Ramos (cell line): Measurements from ENCODE around the gene DDX1.

ENCODE experiments used
- in situ Hi-C: fragments of 300-500 bp; cut with MboI; formaldehyde crosslinking; loops from one replicate; pipeline ENCODE4 v1.14.3; 2022; ENCODE audit warnings: low sequenced_read_pairs; ENCODE audit not compliant: unreplicated experiment

DDX1 gene

DNA sequence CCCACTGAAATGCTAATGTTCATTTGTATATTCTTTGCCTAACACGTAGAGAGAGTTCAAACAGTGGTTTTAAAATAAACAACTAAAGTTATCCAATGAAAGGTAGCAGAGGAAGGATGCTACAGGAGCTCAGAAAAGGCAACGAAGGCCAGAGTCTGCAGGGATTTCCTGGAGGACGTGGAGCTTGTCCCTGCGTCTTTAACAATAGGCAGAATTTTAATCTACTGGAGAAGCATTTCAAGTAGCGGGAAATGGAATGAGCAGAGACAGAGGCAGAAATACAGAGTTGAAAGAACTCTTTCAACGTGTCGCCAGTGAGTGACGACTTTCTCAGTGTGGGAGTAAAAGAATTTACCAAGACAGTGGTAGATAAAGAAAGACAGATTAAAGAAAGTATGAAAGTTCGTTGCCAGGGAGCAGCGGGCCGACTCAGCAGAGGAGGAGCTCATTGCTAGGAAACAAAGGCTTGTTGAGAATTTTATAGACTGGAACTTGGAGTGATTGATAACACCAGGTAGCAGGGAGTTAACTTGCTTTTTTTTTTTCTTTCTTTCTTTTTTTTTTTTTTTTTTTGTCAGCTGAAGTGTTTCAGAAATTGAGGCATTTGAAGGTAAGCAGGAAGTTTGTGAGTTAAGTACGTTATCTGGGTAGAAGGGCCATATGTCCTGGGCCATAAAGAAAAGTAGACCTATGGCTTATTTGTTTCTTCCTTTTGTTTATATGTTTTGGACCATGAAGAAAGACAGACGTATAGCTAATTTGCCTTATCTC is 29.9 kb upstream of the DDX1 start:
- in situ Hi-C loops: no loop called here

DNA sequence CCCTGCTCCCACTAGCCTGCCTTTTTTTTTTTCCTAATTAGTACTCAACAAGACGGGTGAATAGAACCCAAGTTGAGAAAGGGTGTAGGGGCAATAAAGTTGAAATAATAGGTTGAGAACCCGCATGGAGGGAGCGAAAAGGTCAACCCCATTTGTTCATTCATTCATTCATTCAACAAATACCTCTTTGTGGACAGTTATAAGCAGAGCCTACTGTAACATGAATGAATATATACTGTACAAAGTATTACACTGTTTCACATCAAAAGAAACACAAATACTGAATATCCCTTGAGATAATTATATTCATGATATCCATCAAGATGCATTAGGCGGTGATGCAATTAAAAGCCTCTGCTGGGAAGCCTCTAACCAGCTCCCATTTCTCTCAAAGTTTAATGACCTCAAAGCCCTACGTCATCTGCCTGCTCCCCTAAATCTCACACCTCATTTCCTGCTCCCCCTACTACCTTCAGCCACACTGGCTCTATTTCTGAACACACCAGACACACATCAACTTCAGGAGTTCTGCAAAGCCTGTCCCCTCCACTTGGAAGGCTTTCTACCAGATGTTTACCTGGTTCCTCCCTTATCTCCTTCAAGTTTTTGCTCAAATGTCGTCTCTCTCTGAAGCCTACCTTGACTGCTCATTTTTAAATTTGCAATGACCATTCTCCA is 29.2 kb upstream of the DDX1 start:
- in situ Hi-C loops: no loop called here

DNA sequence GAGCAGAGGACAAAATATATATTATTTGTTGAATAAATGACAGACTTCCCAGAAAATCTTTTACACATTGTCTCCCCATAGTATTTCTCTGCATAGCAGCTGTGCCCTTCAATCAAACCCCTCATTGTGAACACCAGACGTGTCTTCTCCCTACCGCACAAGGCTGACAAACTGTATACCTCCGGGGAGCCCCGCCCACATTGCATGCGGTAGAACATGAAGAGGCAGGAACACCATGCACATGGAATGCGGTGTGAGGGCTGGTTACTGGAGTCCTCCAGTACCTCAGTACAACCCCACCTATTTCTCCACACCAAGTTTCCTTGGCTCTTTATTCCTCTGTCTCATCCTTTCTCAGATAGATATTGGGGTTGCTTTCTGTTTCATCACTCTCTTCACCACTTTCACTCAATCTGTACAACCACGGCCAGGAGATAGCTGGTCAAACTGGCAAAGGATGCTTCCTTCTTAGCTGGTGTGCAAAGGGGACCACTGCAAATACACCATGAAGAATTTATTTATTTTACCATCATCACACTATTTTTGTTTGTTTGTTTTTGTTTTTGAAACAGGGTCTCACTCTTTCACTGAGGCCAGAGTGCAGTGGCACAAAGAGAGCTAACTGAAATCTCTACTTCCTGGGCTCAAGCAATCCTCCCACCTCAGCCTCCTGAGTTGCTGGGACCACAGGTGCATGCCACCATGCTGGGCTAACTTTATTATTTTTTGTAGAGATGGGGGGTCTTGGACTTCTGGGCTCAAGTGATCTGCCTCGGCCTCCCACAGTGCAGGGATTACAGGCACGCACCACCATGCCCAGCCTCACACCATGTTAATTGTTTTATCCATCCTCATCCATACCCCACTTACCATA is 28.2 kb upstream of the DDX1 start:
- in situ Hi-C loops: no loop called here

DNA sequence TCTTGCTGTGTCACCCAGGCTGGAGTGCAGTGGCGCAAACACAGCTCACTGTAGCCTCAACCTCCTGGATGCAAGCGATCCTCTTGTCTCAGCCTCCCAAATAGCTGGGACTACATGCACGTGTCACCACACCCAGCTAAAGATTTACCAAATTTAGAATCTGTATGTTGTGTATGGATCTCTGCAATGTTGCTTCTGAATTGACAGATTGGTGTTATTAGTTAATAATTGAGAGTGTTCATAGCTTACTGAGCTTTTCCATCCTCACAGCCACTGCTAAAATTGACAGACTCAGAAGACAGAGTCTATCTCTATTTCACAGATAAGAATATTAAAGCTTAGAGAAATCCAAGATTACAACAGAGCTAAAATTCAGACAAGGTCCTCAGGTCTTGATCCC is 26.3 kb upstream of the DDX1 start:
- in situ Hi-C loops: no loop called here

DNA sequence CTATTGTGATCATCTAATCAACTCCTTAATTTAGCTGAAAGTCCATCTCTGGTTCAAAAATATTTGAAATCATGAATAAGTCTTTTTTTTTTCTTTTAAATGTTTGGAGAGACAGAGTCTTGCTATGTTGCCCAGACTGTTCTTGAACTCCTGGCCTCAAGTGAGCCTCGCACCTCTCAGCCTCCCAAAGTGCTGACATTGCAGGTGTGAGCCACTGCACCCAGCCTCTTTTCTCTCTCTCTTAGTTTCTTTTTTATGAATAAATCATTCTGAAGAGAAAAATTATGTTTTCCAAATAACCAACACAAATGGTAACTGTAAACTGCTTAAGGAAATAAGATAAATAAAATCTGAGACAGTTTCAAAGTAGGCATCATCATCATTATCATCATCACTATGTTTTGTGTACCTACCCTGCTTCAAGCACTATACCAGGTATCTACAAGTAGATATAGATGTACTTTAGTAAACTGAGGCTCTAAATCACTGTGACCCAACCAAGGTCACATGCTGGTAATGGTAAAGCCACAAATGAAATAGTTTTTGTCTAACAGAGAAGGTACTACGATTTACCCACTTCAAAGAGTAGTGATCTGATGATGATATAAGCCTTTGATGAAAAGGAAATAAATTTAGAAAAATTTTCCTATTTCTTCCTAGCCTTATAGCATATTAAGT is 25.5 kb upstream of the DDX1 start:
- in situ Hi-C loops: no loop called here

GRCh38 chr2:15566912-15567311 is 24.8 kb upstream of the DDX1 start:
- in situ Hi-C loops: no loop called here

DNA sequence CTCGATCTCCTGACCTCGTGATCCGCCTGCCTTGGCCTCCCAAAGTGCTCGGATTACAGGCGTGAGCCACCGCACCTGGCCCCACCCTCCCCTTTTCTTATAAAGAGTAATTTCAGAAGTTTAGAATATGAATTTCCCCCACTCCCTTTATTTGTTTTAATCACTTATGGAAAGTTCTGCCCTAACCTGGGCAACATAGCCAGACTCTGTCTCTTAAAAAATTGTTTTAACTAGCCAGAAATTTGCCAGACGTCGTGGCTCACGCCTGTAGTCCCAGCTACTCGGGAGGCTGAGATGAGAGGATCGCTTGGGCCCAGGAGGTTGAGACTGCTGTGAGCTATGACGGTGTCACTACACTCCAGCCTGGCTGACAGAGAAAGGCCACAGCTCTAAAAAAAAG is 22.8 kb upstream of the DDX1 start:
- in situ Hi-C loops: no loop called here

- in situ Hi-C loops: no loop called here
Observed at GRCh38 chr2:15570104-15570503, 21.6 kb upstream of the DDX1 start.

DNA sequence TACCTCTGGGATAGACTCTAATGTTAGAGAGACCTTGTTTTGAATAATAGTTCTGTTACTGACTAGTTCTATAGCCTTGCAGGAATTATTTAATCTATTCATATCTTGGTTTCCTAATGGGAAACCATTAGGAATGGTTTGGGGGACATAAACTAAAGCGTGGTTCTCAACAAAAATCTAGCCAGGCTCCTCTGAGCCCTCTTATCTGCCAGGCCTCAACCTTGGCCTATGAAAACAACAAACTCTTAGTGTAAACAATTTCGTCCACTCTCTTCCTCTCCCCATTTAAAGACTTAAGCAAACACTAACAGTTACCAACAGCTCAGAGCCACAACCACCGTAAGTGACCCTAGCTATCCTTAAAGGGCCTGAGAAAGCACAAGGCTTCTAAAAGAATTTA is 19.9 kb upstream of the DDX1 start:
- in situ Hi-C loops: no loop called here

DNA sequence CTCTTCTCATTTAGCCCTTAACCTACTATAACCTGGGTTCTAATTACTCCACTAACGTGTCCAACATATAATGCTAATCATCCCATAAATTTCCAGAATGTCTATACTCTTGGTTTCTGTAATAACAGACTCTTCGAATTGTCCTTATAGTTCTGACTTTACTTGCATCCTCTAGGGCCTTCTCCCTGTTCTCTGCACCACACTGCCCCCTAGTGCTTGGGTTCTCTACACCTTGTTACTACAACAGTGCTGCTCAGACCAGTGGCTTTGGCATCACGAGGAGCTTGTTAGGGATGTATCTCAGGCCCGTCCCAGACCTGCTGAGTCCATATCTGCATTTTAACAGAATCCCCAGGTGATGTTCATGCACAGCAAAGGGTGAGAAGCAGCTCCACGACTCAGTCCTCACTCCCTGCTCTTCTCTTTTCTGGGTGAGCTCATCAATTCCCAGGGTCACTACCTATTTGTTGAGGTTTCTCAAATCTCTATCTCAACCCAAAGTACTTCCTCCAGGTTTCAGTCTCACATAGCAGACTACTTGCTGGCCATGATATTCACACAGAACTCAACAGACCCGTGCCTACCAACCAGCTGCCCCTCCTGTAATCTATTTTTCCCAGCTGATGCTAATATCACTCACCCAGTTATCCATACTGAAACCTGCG is 14.5 kb upstream of the DDX1 start:
- in situ Hi-C loops: loop anchor here (25.0 kb wide), 1 partner anchor 440 kb away; no protein-coding TSS in a partner anchor

DNA sequence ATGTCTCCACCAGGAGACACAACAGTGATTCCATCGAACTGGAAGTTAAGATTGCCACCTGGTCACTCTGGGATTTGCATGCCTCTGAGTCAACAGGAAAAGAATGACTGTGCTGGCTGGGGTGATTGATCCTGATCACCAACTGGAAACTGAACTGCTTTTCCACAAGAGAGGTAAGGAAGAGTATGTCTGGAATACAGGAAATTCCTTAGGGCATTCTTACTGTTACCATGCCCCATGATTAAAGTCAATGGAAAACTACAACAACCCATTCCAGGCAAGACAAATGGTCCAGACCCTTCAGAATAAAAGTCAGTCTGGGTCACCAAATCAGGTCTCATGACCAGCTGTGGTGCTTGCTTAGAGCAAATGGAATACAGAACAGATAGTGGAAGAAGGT is 12.0 kb upstream of the DDX1 start:
- in situ Hi-C loops: loop anchor here (10.0 to 25.0 kb wide), 2 partner anchors 442 to 675 kb away; no protein-coding TSS in a partner anchor

- in situ Hi-C loops: loop anchor here (10.0 to 25.0 kb wide), 2 partner anchors 443 to 676 kb away; no protein-coding TSS in a partner anchor
Observed at GRCh38 chr2:15580451-15580850, 11.2 kb upstream of the DDX1 start.

- in situ Hi-C loops: loop anchor here (10.0 to 25.0 kb wide), 2 partner anchors 446 to 678 kb away; no protein-coding TSS in a partner anchor
Observed at GRCh38 chr2:15582710-15583357, 8.8 kb upstream of the DDX1 start.

GRCh38 chr2:15583826-15584225 is 7.8 kb upstream of the DDX1 start:
- in situ Hi-C loops: loop anchor here (10.0 to 25.0 kb wide), 2 partner anchors 447 to 679 kb away; no protein-coding TSS in a partner anchor

- in situ Hi-C loops: loop anchor here (10.0 to 25.0 kb wide), 2 partner anchors 447 to 680 kb away; no protein-coding TSS in a partner anchor
Observed at GRCh38 chr2:15584316-15584715, 7.4 kb upstream of the DDX1 start.

DNA sequence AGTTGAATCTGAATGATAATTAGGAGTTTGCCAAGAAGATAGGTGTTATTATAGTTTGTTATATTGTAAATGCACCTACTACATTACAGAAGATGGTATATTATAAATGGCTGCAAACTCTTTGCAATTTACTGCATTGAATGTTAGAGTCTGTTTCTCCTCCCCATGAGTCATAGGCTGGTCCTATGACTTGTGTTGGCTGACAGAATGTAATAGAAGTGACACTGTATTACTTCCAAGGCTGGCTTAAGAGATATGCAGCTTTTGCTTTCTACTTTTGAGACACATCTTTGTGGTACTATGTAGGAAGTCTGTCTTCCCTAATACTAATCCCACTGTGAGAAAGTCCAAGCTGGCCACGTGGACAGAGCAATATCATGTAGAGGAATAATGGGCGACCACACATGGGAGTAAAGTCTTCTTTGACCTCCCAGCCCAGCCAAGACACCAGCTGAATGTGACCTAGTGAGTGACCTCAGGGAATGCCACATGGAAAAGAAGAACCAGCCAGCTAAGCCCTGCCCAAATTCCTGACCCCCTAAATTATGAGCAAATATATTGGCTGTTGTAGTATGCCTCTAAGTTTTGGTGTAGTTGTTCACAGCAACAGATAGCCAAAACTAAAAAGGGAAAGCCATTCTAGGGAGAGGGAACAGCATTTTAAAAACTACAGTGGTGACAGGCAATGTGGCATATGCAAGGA is 6.8 kb upstream of the DDX1 start:
- in situ Hi-C loops: loop anchor here (10.0 to 25.0 kb wide), 2 partner anchors 448 to 680 kb away; no protein-coding TSS in a partner anchor

DNA sequence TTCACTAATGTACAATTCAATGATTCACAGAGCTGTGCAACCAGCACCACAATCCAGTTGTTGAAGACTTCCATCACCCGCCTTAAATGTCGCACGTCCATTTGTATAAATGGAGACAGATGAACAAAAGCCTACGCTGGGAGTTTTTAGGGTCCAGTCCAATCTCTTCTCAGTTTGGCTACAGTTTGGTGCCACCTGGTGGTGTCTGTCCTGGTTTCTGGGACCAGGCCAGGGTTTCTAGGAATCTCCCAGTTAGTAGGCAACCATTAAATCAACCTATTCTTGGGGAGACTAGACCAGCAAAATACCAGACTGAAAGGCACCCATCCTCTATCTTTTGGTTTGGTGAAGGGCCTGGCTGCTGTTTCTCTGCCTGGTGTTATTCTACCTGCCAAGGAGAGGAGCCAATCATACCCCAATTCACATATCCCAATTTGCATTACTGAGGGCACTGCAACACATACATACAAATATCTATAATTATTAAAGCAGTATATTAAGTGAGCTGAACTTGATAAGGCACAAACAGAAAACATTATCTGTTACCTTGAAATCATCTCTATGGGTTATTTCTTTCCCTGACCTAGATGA is 3.2 kb upstream of the DDX1 start:
- in situ Hi-C loops: loop anchor here (10.0 to 25.0 kb wide), 2 partner anchors 451 to 684 kb away; no protein-coding TSS in a partner anchor

DNA sequence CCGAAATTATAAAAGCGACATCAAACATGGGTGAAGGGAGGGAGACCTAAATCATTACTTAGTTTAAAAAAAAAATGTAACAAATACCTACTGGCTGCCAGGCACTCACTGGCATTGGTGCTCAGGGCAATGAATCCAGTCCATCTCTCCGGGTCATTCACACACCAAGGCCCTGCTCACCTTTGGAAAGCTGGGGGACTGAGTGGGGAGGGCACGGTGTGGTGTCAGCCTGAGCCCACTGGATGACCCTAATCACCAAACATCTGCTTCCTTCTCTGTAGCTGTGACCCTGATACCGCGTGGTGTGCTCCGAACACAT is 336 bp upstream of the DDX1 start:
- in situ Hi-C loops: loop anchor here (25.0 kb wide), 1 partner anchor 454 kb away; no protein-coding TSS in a partner anchor
